Measurements from ENCODE around the gene SH3BP5. TPM values are rescaled to one million over a fixed set of nuclear protein-coding genes. Genes with fewer than 3 reads are reported as not detected.

Gene SH3BP5
- total RNA-seq, 1 experiment from 2014 or later, result 39.3 TPM

DNA sequence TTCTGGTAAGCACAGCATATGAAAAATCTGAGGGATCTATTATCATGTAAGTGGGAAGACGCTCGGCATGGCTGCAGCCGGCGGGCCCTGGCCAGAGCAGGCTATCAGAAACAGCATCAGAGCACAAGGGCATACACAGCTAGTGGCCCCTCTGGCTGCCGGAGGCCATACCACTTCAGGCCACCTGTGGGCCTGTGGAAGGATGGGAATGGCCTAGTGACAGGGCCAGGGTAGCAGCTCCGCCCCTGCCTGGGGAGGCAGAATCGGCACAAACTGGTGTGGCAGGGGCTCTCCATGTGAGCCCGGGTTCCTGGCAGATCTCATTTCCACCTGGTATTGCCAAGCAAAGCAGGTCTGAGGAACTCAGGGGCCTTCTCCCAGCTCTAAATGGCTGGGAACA, 46.4 kb downstream of the SH3BP5 start:
- no peak overlapping the region for H3K4me3 ChIP-seq
- no peak for TF ChIP-seq CTCF (conservative IDR thresholded peaks at IDR 0.05)
- no peak for TF ChIP-seq EZH2 (IDR thresholded peaks at IDR 0.05; ENCODE audit: low read depth)
- no peak overlapping the region for H3K27ac ChIP-seq
- POLR2A ChIA-PET (ENCODE audit: unreplicated experiment), result no interaction called here
- H3K27me3 ChIP-seq (ENCODE audit: insufficient read depth, low read depth), result no peaks in the 10 kb centered on the region
- DNase-seq, result no peak
- H2AFZ ChIP-seq, result no peak overlapping the region
- CTCF ChIA-PET, result no interaction called here
- no peaks in the 10 kb centered on the region for H4K20me1 ChIP-seq (ENCODE audit: insufficient read depth)
- peaks cover 47% of the 10 kb centered on the region; the same call in 1 of the 2 replicates for H3K79me2 ChIP-seq (ENCODE audit: low read depth)
- peaks cover 3% of the 10 kb centered on the region; the same call in 1 of the 2 replicates for H3F3A ChIP-seq (ENCODE audit: insufficient read depth, low read depth)
- no peak overlapping the region for H3K4me2 ChIP-seq
- no peaks in the 10 kb centered on the region for H3K9me3 ChIP-seq (ENCODE audit: insufficient read depth, low read depth)
- no peaks in the 10 kb centered on the region for H3K4me1 ChIP-seq (replicated peaks; ENCODE audit: insufficient read depth)
- intact Hi-C loops (cut with micrococcal nuclease; ENCODE audit: unreplicated experiment), result no loop called here
- H3K36me3 ChIP-seq (ENCODE audit: low read depth), result no peaks in the 10 kb centered on the region
- H3K9me2 ChIP-seq (ENCODE audit: insufficient read depth), result no peaks in the 10 kb centered on the region
- no TSS peak for BruUV-seq (replicated peaks)

DNA sequence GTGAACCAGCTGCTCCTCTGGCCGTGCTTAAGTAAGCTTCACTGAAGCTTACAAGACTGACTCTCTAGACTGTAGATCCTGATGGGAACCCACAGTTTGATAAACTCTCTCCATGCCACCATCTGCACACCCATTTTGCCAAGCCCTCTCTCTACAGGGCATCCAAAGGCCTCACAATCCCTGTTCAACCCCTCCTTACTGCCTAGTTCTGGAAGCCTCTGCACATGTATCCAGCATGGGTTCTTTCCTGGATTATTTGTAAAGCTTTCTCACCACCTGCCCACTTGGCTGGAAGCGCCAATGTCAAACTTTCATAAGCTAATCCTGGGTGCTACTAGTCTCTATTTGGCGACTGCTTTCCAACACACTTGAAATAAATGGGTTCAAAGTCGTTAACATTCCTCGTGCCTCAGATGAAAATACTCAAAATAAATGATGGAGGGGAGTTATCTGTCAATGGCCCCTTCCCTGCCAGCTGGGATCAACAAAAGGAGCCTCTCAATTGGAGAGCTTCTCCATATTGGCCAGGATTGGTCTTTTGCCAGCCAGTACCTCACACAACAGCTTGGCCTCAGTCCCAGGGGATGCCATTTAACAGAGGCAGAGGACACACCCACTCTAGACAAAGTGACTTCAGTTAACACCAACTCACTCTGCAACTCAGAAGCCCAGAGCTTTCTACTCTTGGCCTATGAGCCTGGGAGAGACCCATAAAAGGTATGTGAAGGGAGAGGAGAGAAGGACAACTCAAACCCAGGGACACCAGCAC, 48.1 kb downstream of the SH3BP5 start:
- Histone ChIP-seq H3K79me2 (ENCODE audit: low read depth) (peaks cover 33% of the 10 kb centered on the region; the same call in 1 of the 2 replicates), H3K4me2 (no peak overlapping the region), H3K9me3 (ENCODE audit: insufficient read depth, low read depth) (no peaks in the 10 kb centered on the region), H3K4me3 (no peak overlapping the region), H3K9me2 (ENCODE audit: insufficient read depth) (no peaks in the 10 kb centered on the region), H3F3A (ENCODE audit: insufficient read depth, low read depth) (peaks cover 3% of the 10 kb centered on the region; the same call in 1 of the 2 replicates), H4K20me1 (ENCODE audit: insufficient read depth) (no peaks in the 10 kb centered on the region), H3K27me3 (ENCODE audit: insufficient read depth, low read depth) (no peaks in the 10 kb centered on the region), H2AFZ (no peak overlapping the region), H3K27ac (no peak overlapping the region), H3K36me3 (ENCODE audit: low read depth) (no peaks in the 10 kb centered on the region), H3K4me1 (replicated peaks; ENCODE audit: insufficient read depth) (no peaks in the 10 kb centered on the region)
- intact Hi-C loops (cut with micrococcal nuclease; ENCODE audit: unreplicated experiment), result no loop called here
- TF ChIP-seq CTCF (conservative IDR thresholded peaks at IDR 0.05), result no peak
- no peak for TF ChIP-seq EZH2 (IDR thresholded peaks at IDR 0.05; ENCODE audit: low read depth)
- POLR2A ChIA-PET (ENCODE audit: unreplicated experiment), result interaction anchor here (0.6 kb wide), 1 partner anchor 853 kb away, joined by 6 read pairs; no protein-coding TSS in a partner anchor
- CTCF ChIA-PET, result interaction anchor here (0.5 kb wide), 1 partner anchor 1827 kb away, joined by 3 read pairs; no protein-coding TSS in a partner anchor
- no TSS peak for BruUV-seq (replicated peaks)
- DNase-seq, result peak in 1 of 2 experiments; percentile 14

DNA sequence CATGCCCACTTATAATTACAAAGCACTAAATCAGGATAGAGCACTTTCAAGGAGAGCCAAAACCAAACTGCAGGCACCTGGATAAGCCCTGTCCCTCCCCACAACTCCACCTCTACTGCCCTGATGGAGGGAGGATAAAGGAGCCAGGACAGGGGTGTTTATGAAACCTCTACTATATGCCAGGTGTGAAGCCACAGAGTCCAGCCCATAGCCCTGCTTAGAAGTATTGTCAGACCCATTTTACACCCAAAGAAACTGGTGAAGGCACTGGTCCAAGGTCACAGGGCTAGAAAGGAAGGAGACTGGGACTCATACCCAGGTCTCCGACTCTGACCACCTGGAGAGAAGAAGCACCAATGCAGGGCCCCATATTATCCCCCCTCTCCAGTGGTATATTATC, 48.7 kb downstream of the SH3BP5 start:
- Histone ChIP-seq H3K4me3 (no peak overlapping the region), H3F3A (ENCODE audit: insufficient read depth, low read depth) (peaks cover 3% of the 10 kb centered on the region; the same call in 1 of the 2 replicates), H3K36me3 (ENCODE audit: low read depth) (no peaks in the 10 kb centered on the region), H3K4me2 (no peak overlapping the region), H3K4me1 (replicated peaks; ENCODE audit: insufficient read depth) (no peaks in the 10 kb centered on the region), H3K27ac (no peak overlapping the region), H3K9me3 (ENCODE audit: insufficient read depth, low read depth) (no peaks in the 10 kb centered on the region), H4K20me1 (ENCODE audit: insufficient read depth) (no peaks in the 10 kb centered on the region), H3K9me2 (ENCODE audit: insufficient read depth) (no peaks in the 10 kb centered on the region), H2AFZ (no peak overlapping the region), H3K79me2 (ENCODE audit: low read depth) (peaks cover 27% of the 10 kb centered on the region; the same call in 1 of the 2 replicates), H3K27me3 (ENCODE audit: insufficient read depth, low read depth) (no peaks in the 10 kb centered on the region)
- TF ChIP-seq EZH2 (IDR thresholded peaks at IDR 0.05; ENCODE audit: low read depth), result no peak
- no peak for TF ChIP-seq CTCF (conservative IDR thresholded peaks at IDR 0.05)
- POLR2A ChIA-PET (ENCODE audit: unreplicated experiment), result interaction anchor here (0.6 kb wide), 1 partner anchor 853 kb away, joined by 6 read pairs; no protein-coding TSS in a partner anchor
- intact Hi-C loops (cut with micrococcal nuclease; ENCODE audit: unreplicated experiment), result no loop called here
- CTCF ChIA-PET, result no interaction called here
- no TSS peak for BruUV-seq (replicated peaks)
- no peak for DNase-seq
